IMR-90 (cell line): Measurements from ENCODE around the gene LRRC4. TPM values are rescaled to one million over a fixed set of nuclear protein-coding genes. Genes with fewer than 3 reads are reported as not detected.

Source experiments
- ATAC-seq: fragments of 200-7000 bp; cut with Tn5 transposase; 2 replicates; pipeline ENCODE4 v1.9.1; 2020; ENCODE audit warnings: low read depth, mild to moderate bottlenecking, moderate library complexity
- BruUV-seq: library from RNA; stranded (reverse); fragments of 400-500 nt; replicated peaks from 2 replicates; lab custom pipeline; 2021; lab: Mats Ljungman, UMichigan
- CTCF ChIA-PET: fragments of 300-600 bp; formaldehyde crosslinking; extraction: SDS; loops from one replicate; lab custom pipeline; 2021; ENCODE audit warnings: antibody characterized with exemption; lab: Yijun Ruan, JAX
- POLR2A ChIA-PET: fragments of 300-600 bp; sonication (Branson Sonifier 250); formaldehyde crosslinking; loops from one replicate; lab custom pipeline; 2022; ENCODE audit warnings: antibody characterized with exemption; ENCODE audit not compliant: unreplicated experiment; lab: Charles Lee
- DNase-seq: peaks from one replicate; pipeline ENCODE4 v3.0.0; 2013
- H2AFZ ChIP-seq: replicated peaks from 2 replicates; pipeline ENCODE3; 2013; ENCODE audit warnings: low read length, mild to moderate bottlenecking; ENCODE audit not compliant: poor library complexity
- H2AK5ac ChIP-seq: 2 replicates; pipeline ENCODE4 v1.6.1; 2013; ENCODE audit warnings: low read depth, low read length, inconsistent platforms
- H2AK9ac ChIP-seq: replicated peaks from 2 replicates; pipeline ENCODE3; 2013; ENCODE audit warnings: mild to moderate bottlenecking, low read depth, low read length, moderate library complexity; ENCODE audit not compliant: poor library complexity
- H2BK120ac ChIP-seq: 2 replicates; pipeline ENCODE4 v1.6.1; 2013; ENCODE audit warnings: low read depth, low read length, inconsistent platforms
- H2BK15ac ChIP-seq: 3 replicates; pipeline ENCODE4 v1.6.1; 2013; ENCODE audit warnings: low read depth, low read length, inconsistent platforms
- H2BK20ac ChIP-seq: 2 replicates; pipeline ENCODE4 v1.6.1; 2013; ENCODE audit warnings: low read depth, mild to moderate bottlenecking, inconsistent platforms, low read length, moderate library complexity
- H2BK5ac ChIP-seq: 2 replicates; pipeline ENCODE4 v1.6.1; 2013; ENCODE audit warnings: mild to moderate bottlenecking, low read depth, low read length, inconsistent platforms; ENCODE audit not compliant: poor library complexity, severe bottlenecking
- H3K14ac ChIP-seq: replicated peaks from 2 replicates; pipeline ENCODE4 v1.6.1; 2013; ENCODE audit warnings: low read depth, low read length, inconsistent platforms
- H3K18ac ChIP-seq: 2 replicates; pipeline ENCODE4 v1.6.1; 2013; ENCODE audit warnings: low read depth, low read length, control low read depth
- H3K23ac ChIP-seq: 2 replicates; pipeline ENCODE4 v1.6.1; 2013; ENCODE audit warnings: low read depth, low read length, inconsistent platforms
- H3K27ac ChIP-seq: 2 replicates; pipeline ENCODE4 v1.5.1; 2013; ENCODE audit warnings: mild to moderate bottlenecking, control low read depth, low read length; ENCODE audit not compliant: insufficient read depth
- H3K27me3 ChIP-seq: 2 replicates; pipeline ENCODE4 v1.6.1; 2013; ENCODE audit warnings: low read length; ENCODE audit not compliant: control insufficient read depth, insufficient read depth
- H3K36me3 ChIP-seq: 2 replicates; pipeline ENCODE4 v1.6.1; 2013; ENCODE audit warnings: low read length, mixed read lengths; ENCODE audit not compliant: control insufficient read depth, insufficient read depth
- H3K4ac ChIP-seq: 2 replicates; pipeline ENCODE4 v1.6.1; 2013; ENCODE audit warnings: low read depth, low read length, inconsistent platforms
- H3K4me1 ChIP-seq: 2 replicates; pipeline ENCODE4 v1.6.1; 2013; ENCODE audit warnings: low read length, mixed read lengths; ENCODE audit not compliant: control insufficient read depth, insufficient read depth
- H3K4me2 ChIP-seq: 2 replicates; pipeline ENCODE4 v1.6.1; 2013; ENCODE audit warnings: low read depth, mild to moderate bottlenecking, control low read depth, low read length, moderate library complexity
- H3K4me3 ChIP-seq: 2 replicates; pipeline ENCODE4 v1.5.1; 2013; ENCODE audit warnings: low read depth, mild to moderate bottlenecking, control low read depth, low read length, moderate library complexity; ENCODE audit not compliant: insufficient read depth
- H3K56ac ChIP-seq: 2 replicates; pipeline ENCODE4 v1.6.1; 2013; ENCODE audit warnings: low read length, inconsistent platforms; ENCODE audit not compliant: insufficient read depth; ENCODE audit errors: extremely low read depth
- H3K79me1 ChIP-seq, 2 experiments: 2 replicates each; pipeline ENCODE4 v1.6.1; 2013; ENCODE audit warnings: low read length in 2 of 2, inconsistent platforms in 1 of 2, low read depth in 1 of 2
- H3K9ac ChIP-seq: 2 replicates; pipeline ENCODE4 v1.6.1; 2013; ENCODE audit warnings: low read depth, low read length, control low read depth
- H3K9me1 ChIP-seq: 2 replicates; pipeline ENCODE4 v1.6.1; 2013; ENCODE audit warnings: low read length, inconsistent platforms; ENCODE audit not compliant: insufficient read depth
- H3K9me3 ChIP-seq: 2 replicates; pipeline ENCODE4 v1.6.1; 2013; ENCODE audit warnings: low read length; ENCODE audit not compliant: control insufficient read depth, insufficient read depth
- H4K20me1 ChIP-seq: 2 replicates; pipeline ENCODE4 v1.6.1; 2013; ENCODE audit warnings: low read length, inconsistent platforms; ENCODE audit not compliant: insufficient read depth
- H4K5ac ChIP-seq: 2 replicates; pipeline ENCODE4 v1.6.1; 2013; ENCODE audit warnings: mild to moderate bottlenecking, low read depth, low read length, control low read depth
- H4K8ac ChIP-seq, 2 experiments: 2 replicates each; pipeline ENCODE4 v1.6.1; 2013; ENCODE audit warnings: low read depth in 2 of 2, low read length in 2 of 2, control low read depth in 1 of 2, inconsistent platforms in 1 of 2
- H4K91ac ChIP-seq: 2 replicates; pipeline ENCODE4 v1.6.1; 2013; ENCODE audit warnings: low read depth, low read length, inconsistent platforms; ENCODE audit not compliant: insufficient read depth
- BHLHE40 ChIP-seq: fragments of 150-350 bp; IDR thresholded peaks from 2 replicates; pipeline ENCODE4 v1.6.1; 2016; ENCODE audit warnings: mild to moderate bottlenecking, low read depth, low read length
- CEBPB ChIP-seq: IDR thresholded peaks from 2 replicates; pipeline ENCODE4 v1.6.1; 2012; ENCODE audit warnings: low read depth, low read length, improper control_type of control experiment
- CHD1 ChIP-seq: IDR thresholded peaks from 2 replicates; pipeline ENCODE4 v1.6.1; 2012; ENCODE audit warnings: low read depth, low read length, improper control_type of control experiment
- FOS ChIP-seq: fragments of 150-350 bp; IDR thresholded peaks from 2 replicates; pipeline ENCODE4 v1.6.1; 2016; ENCODE audit warnings: low read depth, low read length
- MAFK ChIP-seq: IDR thresholded peaks from 2 replicates; pipeline ENCODE4 v1.6.1; 2012; ENCODE audit warnings: low read depth, low read length, improper control_type of control experiment
- MAZ ChIP-seq: IDR thresholded peaks from 2 replicates; pipeline ENCODE4 v1.6.1; 2012; ENCODE audit warnings: low read depth, mild to moderate bottlenecking, low read length, improper control_type of control experiment, moderate library complexity, borderline replicate concordance
- MXI1 ChIP-seq: IDR thresholded peaks from 2 replicates; pipeline ENCODE4 v1.6.1; 2012; ENCODE audit warnings: low read depth, mild to moderate bottlenecking, low read length, moderate library complexity, borderline replicate concordance
- NFE2L2 ChIP-seq: fragments of 150-350 bp; IDR thresholded peaks from 2 replicates; pipeline ENCODE4 v1.6.1; 2016; ENCODE audit warnings: low read depth, mild to moderate bottlenecking, low read length
- POLR2A ChIP-seq: IDR thresholded peaks from 2 replicates; pipeline ENCODE4 v1.6.1; 2012; ENCODE audit warnings: mild to moderate bottlenecking, low read depth, low read length
- RAD21 ChIP-seq: IDR thresholded peaks from 2 replicates; pipeline ENCODE4 v1.6.1; 2012; ENCODE audit warnings: low read length, improper control_type of control experiment
- RCOR1 ChIP-seq: IDR thresholded peaks from 2 replicates; pipeline ENCODE4 v1.6.1; 2012; ENCODE audit warnings: mild to moderate bottlenecking, low read length, improper control_type of control experiment; ENCODE audit not compliant: insufficient replicate concordance
- RFX5 ChIP-seq: IDR thresholded peaks from 2 replicates; pipeline ENCODE4 v1.8.0; 2012; ENCODE audit warnings: low read depth, mild to moderate bottlenecking, low read length, moderate library complexity
- SMC3 ChIP-seq: fragments of 150-350 bp; IDR thresholded peaks from 2 replicates; pipeline ENCODE4 v1.6.1; 2016; ENCODE audit warnings: low read depth, mild to moderate bottlenecking, antibody characterized with exemption, low read length, moderate library complexity
- WGBS, 2 experiments: methylation state at CpG; one replicate each; pipeline versions ENCODE4 v1.1.5 to v1.1.7; 2013; ENCODE audit warnings: missing lambda C conversion rate in 2 of 2; ENCODE audit not compliant: insufficient read length in 1 of 2; ENCODE audit errors: extremely low coverage in 2 of 2; 5-methylcytosine and 5-hydroxymethylcytosine counted together
- dilution Hi-C: fragments of 300-500 bp; cut with HindIII; formaldehyde crosslinking; loops from one replicate; pipeline ENCODE4 v1.14.3; 2018; ENCODE audit warnings: low sequenced_read_pairs; ENCODE audit not compliant: unreplicated experiment
- in situ Hi-C: fragments of 300-500 bp; cut with MboI; formaldehyde crosslinking; loops from 3 replicates; pipeline ENCODE4 v1.14.3; 2019; ENCODE audit warnings: low sequenced_read_pairs, inconsistent platforms, mixed read lengths
- intact Hi-C: fragments of 100-400 bp; cut with micrococcal nuclease; formaldehyde crosslinking; loops from 2 replicates; pipeline ENCODE4 v1.10.0; 2022
- polyA plus RNA-seq, 3 experiments: library from polyadenylated mRNA; depleted of rRNA; stranded (reverse); fragments of >200 nt; gene quantifications; 2 replicates each; pipeline ENCODE4 v1.2.3, GENCODE V29; 2012; ENCODE audit warnings: low replicate concordance in 1 of 3
- total RNA-seq: library from RNA; depleted of rRNA; stranded (reverse); fragments of >200 nt; gene quantifications from 2 replicates; pipeline ENCODE4 v1.2.3, GENCODE V29; 2012
- TF ChIP-seq, protein P1 (sequence below): fragments of 150-350 bp; IDR thresholded peaks from 2 replicates; pipeline ENCODE4 v1.6.1; 2017; ENCODE audit warnings: mild to moderate bottlenecking, antibody characterized with exemption, low read length, low read depth
- TF ChIP-seq, protein P2 (sequence below): fragments of 150-350 bp; IDR thresholded peaks from 2 replicates; pipeline ENCODE4 v1.6.1; 2016; ENCODE audit warnings: low read depth, mild to moderate bottlenecking, low read length, moderate library complexity, borderline replicate concordance
- TF ChIP-seq, protein P3 (sequence below): conservative IDR thresholded peaks from 2 replicates; pipeline ENCODE4 v1.5.1; 2012; ENCODE audit warnings: mild to moderate bottlenecking, low read depth, low read length, improper control_type of control experiment

LRRC4 gene
- total and polyA plus RNA-seq, 2 of the 4 experiments (the other 2 are of a cell fraction): 0.54 to 0.55 TPM

DNA sequence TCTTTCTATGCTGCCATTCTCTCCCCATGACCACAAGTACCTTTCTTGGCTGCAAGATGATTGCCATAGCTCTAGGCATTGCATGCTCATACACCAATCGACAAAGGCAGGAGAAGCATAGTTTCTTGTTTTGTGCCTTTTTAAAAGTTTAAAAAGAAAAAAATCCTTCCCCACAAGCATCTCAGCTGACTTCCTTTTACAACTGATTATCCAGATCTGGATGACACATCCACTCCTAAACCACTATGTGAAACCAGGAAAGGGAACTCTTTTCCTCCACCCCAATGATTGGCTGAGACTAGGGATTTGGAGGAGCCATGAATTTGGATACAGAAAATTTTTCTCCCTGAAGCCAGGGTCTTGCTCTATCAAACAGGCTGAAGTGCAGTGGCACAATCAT is 14.5 kb upstream of the LRRC4 start:
- H3K9ac ChIP-seq: no peak overlapping the region
- H3K27me3 ChIP-seq: no peaks in the 10 kb centered on the region
- H2AK5ac ChIP-seq: no peak overlapping the region
- H3K4me2 ChIP-seq: no peak overlapping the region
- H3K14ac ChIP-seq: no peak overlapping the region
- no peak overlapping the region for H2BK5ac ChIP-seq
- H2AFZ ChIP-seq: no peak overlapping the region
- H3K56ac ChIP-seq: no peak overlapping the region
- intact Hi-C loops (no loop called here), dilution Hi-C loops (no loop called here), in situ Hi-C loops (loop anchor here (10.0 kb wide), 1 partner anchor 149 kb away; no protein-coding TSS in a partner anchor)
- no peak overlapping the region for H2BK120ac ChIP-seq
- no TSS peak for BruUV-seq
- peaks cover 4% of the 10 kb centered on the region; the same call in 1 of the 2 replicates for H3K4me1 ChIP-seq
- no peak overlapping the region for H3K4ac ChIP-seq
- peaks cover 16 to 67% of the 10 kb centered on the region in 2 experiments for H3K79me1 ChIP-seq
- DNase-seq (peak; percentile 53), ATAC-seq (peak; percentile 78)
- peaks cover 53% of the 10 kb centered on the region for H4K20me1 ChIP-seq
- H3K9me1 ChIP-seq: peaks cover 26% of the 10 kb centered on the region
- no peak overlapping the region for H3K4me3 ChIP-seq
- H4K5ac ChIP-seq: no peak overlapping the region
- H3K27ac ChIP-seq: no peak overlapping the region
- no peak overlapping the region for H3K18ac ChIP-seq
- CTCF ChIA-PET: no interaction called here
- no CpG with 5 or more reads among the region's 1 CpG for WGBS, 2 experiments
- H4K91ac ChIP-seq: no peak overlapping the region
- H3K9me3 ChIP-seq: no peaks in the 10 kb centered on the region
- no peak overlapping the region for H3K23ac ChIP-seq
- POLR2A ChIA-PET: no interaction called here
- TF ChIP-seq CHD1 (no peak), FOS (no peak), POLR2A (no peak), MXI1 (no peak), MAFK (no peak), RFX5 (no peak), RCOR1 (no peak), CEBPB (no peak), RAD21 (no peak), SMC3 (no peak), NFE2L2 (no peak), MAZ (no peak), BHLHE40 (no peak)
- TF ChIP-seq, protein P1, sequence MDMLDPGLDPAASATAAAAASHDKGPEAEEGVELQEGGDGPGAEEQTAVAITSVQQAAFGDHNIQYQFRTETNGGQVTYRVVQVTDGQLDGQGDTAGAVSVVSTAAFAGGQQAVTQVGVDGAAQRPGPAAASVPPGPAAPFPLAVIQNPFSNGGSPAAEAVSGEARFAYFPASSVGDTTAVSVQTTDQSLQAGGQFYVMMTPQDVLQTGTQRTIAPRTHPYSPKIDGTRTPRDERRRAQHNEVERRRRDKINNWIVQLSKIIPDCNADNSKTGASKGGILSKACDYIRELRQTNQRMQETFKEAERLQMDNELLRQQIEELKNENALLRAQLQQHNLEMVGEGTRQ: no peak
- TF ChIP-seq, protein P2, sequence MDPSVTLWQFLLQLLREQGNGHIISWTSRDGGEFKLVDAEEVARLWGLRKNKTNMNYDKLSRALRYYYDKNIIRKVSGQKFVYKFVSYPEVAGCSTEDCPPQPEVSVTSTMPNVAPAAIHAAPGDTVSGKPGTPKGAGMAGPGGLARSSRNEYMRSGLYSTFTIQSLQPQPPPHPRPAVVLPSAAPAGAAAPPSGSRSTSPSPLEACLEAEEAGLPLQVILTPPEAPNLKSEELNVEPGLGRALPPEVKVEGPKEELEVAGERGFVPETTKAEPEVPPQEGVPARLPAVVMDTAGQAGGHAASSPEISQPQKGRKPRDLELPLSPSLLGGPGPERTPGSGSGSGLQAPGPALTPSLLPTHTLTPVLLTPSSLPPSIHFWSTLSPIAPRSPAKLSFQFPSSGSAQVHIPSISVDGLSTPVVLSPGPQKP: no peak
- TF ChIP-seq, protein P3, sequence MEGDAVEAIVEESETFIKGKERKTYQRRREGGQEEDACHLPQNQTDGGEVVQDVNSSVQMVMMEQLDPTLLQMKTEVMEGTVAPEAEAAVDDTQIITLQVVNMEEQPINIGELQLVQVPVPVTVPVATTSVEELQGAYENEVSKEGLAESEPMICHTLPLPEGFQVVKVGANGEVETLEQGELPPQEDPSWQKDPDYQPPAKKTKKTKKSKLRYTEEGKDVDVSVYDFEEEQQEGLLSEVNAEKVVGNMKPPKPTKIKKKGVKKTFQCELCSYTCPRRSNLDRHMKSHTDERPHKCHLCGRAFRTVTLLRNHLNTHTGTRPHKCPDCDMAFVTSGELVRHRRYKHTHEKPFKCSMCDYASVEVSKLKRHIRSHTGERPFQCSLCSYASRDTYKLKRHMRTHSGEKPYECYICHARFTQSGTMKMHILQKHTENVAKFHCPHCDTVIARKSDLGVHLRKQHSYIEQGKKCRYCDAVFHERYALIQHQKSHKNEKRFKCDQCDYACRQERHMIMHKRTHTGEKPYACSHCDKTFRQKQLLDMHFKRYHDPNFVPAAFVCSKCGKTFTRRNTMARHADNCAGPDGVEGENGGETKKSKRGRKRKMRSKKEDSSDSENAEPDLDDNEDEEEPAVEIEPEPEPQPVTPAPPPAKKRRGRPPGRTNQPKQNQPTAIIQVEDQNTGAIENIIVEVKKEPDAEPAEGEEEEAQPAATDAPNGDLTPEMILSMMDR: no peak
- H3K36me3 ChIP-seq: peaks cover 9% of the 10 kb centered on the region
- H2BK20ac ChIP-seq: no peak overlapping the region
- no peak overlapping the region for H2AK9ac ChIP-seq
- no peak overlapping the region; a peak in 1 of 4 replicates for H4K8ac ChIP-seq
- no peak overlapping the region for H2BK15ac ChIP-seq
